DOHH2 (cell line): ENCODE measurements around the gene CES3.
"Not testable (repeated sequence)": the region's sequence is repeated elsewhere in the genome, so short reads cannot be mapped to it uniquely, and the experiment has no call there.

Source experiments
- H3F3A ChIP-seq: fragments of 200-600 bp; sonication (generic), shearing (Covaris generic); 2 replicates; pipeline ENCODE4 v1.6.0; 2016; ENCODE audit warnings: antibody characterized with exemption, mild to moderate bottlenecking; ENCODE audit not compliant: control insufficient read depth, insufficient read depth
- H3K27ac ChIP-seq: fragments of 200-600 bp; sonication (generic); 2 replicates; pipeline ENCODE4 v1.5.1; 2014; ENCODE audit warnings: low read depth, mild to moderate bottlenecking, low read length, moderate library complexity
- H3K27me3 ChIP-seq: fragments of 200-600 bp; sonication (generic); 2 replicates; pipeline ENCODE4 v1.6.1; 2014; ENCODE audit warnings: mild to moderate bottlenecking, low read length, mixed read lengths; ENCODE audit not compliant: control insufficient read depth
- H3K36me3 ChIP-seq: fragments of 200-600 bp; sonication (generic); 2 replicates; pipeline ENCODE4 v1.6.1; 2014; ENCODE audit warnings: mild to moderate bottlenecking, low read length, moderate library complexity, mixed read lengths; ENCODE audit not compliant: control insufficient read depth
- H3K4me1 ChIP-seq: fragments of 200-600 bp; sonication (generic); 2 replicates; pipeline ENCODE4 v1.6.1; 2014; ENCODE audit warnings: mild to moderate bottlenecking, low read length, mixed read lengths; ENCODE audit not compliant: control insufficient read depth
- H3K4me2 ChIP-seq: fragments of 200-600 bp; sonication (generic); 2 replicates; pipeline ENCODE4 v1.6.0; 2014; ENCODE audit warnings: mild to moderate bottlenecking, low read length, moderate library complexity
- H3K4me3 ChIP-seq: fragments of 200-600 bp; sonication (generic); 2 replicates; pipeline ENCODE4 v1.5.1; 2014; ENCODE audit warnings: mild to moderate bottlenecking, low read length, mixed read lengths
- H3K79me2 ChIP-seq: fragments of 200-600 bp; sonication (generic); 2 replicates; pipeline ENCODE4 v1.6.1; 2014; ENCODE audit warnings: mild to moderate bottlenecking, low read length, mixed read lengths; ENCODE audit not compliant: control insufficient read depth
- H3K9me2 ChIP-seq: fragments of 200-600 bp; sonication (generic); replicated peaks from 2 replicates; pipeline ENCODE4 v1.6.1; 2014; ENCODE audit warnings: mild to moderate bottlenecking, low read length, mixed read lengths; ENCODE audit not compliant: control insufficient read depth
- H3K9me3 ChIP-seq: fragments of 200-600 bp; sonication (generic); 2 replicates; pipeline ENCODE4 v1.6.1; 2014; ENCODE audit warnings: antibody characterized with exemption, low read length, mixed read lengths; ENCODE audit not compliant: control insufficient read depth, insufficient read depth
- H4K20me1 ChIP-seq: fragments of 200-600 bp; sonication (generic); 2 replicates; pipeline ENCODE4 v1.6.0; 2014; ENCODE audit warnings: low read depth, mild to moderate bottlenecking, antibody characterized with exemption, low read length, moderate library complexity; ENCODE audit not compliant: control insufficient read depth, insufficient read depth
- CTCF ChIP-seq: fragments of 200-600 bp; sonication (generic); IDR thresholded peaks from one replicate; pipeline ENCODE4 v1.5.1; 2014; ENCODE audit warnings: antibody characterized with exemption, mild to moderate bottlenecking, low read depth, low read length; ENCODE audit not compliant: poor library complexity, severe bottlenecking
- EZH2phosphoT487 ChIP-seq: fragments of 200-600 bp; sonication (generic); IDR thresholded peaks from 2 replicates; pipeline ENCODE4 v1.6.1; 2017; ENCODE audit warnings: borderline replicate concordance, mild to moderate bottlenecking, antibody characterized with exemption, low read length, moderate library complexity, mixed read lengths

Gene CES3

GRCh38 chr16:66933776-66934137 lies 27.3 kb upstream of the CES3 start:
- peaks cover 22% of the 10 kb centered on the region for H3K4me1 ChIP-seq
- H3K79me2 ChIP-seq = peaks cover 40% of the 10 kb centered on the region

GRCh38 chr16:66934138-66934838 lies 26.8 kb upstream of the CES3 start, which contains the start of gene CIAO2B:
Gene CIAO2B (minus strand): TSS chr16:66934402. CDS start chr16:66934364, 38 bp downstream.
- TF ChIP-seq EZH2phosphoT487 = no peak
- TF ChIP-seq CTCF = no peak
- Histone ChIP-seq H3K27ac (peak within 1 kb of the TSS; percentile 38), H3K9me3 (no peaks in the 10 kb centered on the region), H3K4me1 (peaks cover 22% of the 10 kb centered on the region), H3K27me3 (no peaks in the 10 kb centered on the region), H3K79me2 (peaks cover 40% of the 10 kb centered on the region), H3K36me3 (peaks cover 22% of the 10 kb centered on the region), H3F3A (0 out of 2 replicates have a peak, but pooled peaks cover 3% of the 10 kb centered on the region), H3K9me2 (no peaks in the 10 kb centered on the region), H3K4me2 (peak within 1 kb of the TSS; percentile 94), H3K4me3 (peak within 1 kb of the TSS; percentile 84), H4K20me1 (peaks cover 5% of the 10 kb centered on the region; the same call in 1 of the 2 replicates)

More at GRCh38 chr16:66933776-66934137, 27.3 kb upstream of the CES3 start:
- Histone ChIP-seq H3K27ac (peak overlapping the region; percentile 38), H3K9me2 (no peaks in the 10 kb centered on the region), H3K9me3 (no peaks in the 10 kb centered on the region), H4K20me1 (peaks cover 5% of the 10 kb centered on the region; the same call in 1 of the 2 replicates), H3F3A (0 out of 2 replicates have a peak, but pooled peaks cover 3% of the 10 kb centered on the region), H3K4me2 (peak overlapping the region; percentile 94), H3K4me3 (peak overlapping the region; percentile 84), H3K27me3 (no peaks in the 10 kb centered on the region), H3K36me3 (peaks cover 20% of the 10 kb centered on the region)
- TF ChIP-seq CTCF (no peak), EZH2phosphoT487 (no peak)

- H3K9me2 ChIP-seq, H3K27me3 ChIP-seq, H3F3A ChIP-seq, H3K9me3 ChIP-seq, H4K20me1 ChIP-seq: not testable (repeated sequence)
- Histone ChIP-seq H3K4me3 (peak overlapping the region; percentile 84), H3K4me2 (peak overlapping the region; percentile 94), H3K36me3 (peaks cover 27% of the 10 kb centered on the region), H3K4me1 (peaks cover 22% of the 10 kb centered on the region), H3K79me2 (peaks cover 40% of the 10 kb centered on the region), H3K27ac (peak overlapping the region; percentile 28)
Observed at GRCh38 chr16:66934839-66935313, 26.2 kb upstream of the CES3 start.
